Measurements from ENCODE around the gene WFDC1.

WFDC1 gene

GRCh38 chr16:84302111-84302954 is 7.7 kb downstream of the WFDC1 start:
- no peak for DNase-seq (ENCODE audit: low read depth)

- peak; percentile 74 for DNase-seq (ENCODE audit: low read depth)
Measured at GRCh38 chr16:84303023-84303422, 8.3 kb downstream of the WFDC1 start.

- DNase-seq (ENCODE audit: low read depth): no peak
Measured at GRCh38 chr16:84303516-84303915, 8.8 kb downstream of the WFDC1 start.

- no peak for DNase-seq (ENCODE audit: low read depth)
Measured at GRCh38 chr16:84306564-84306963, 11.9 kb downstream of the WFDC1 start.

GRCh38 chr16:84307209-84307954 is 12.7 kb downstream of the WFDC1 start:
- no peak for DNase-seq (ENCODE audit: low read depth)

GRCh38 chr16:84308120-84308519 is 13.4 kb downstream of the WFDC1 start:
- peak; percentile 36 for DNase-seq (ENCODE audit: low read depth)

- DNase-seq (ENCODE audit: low read depth): no peak
Measured at GRCh38 chr16:84310642-84311041, 16.0 kb downstream of the WFDC1 start.

GRCh38 chr16:84312783-84313382 is 18.2 kb downstream of the WFDC1 start:
- no peak for DNase-seq (ENCODE audit: low read depth)

GRCh38 chr16:84313921-84314320 is 19.2 kb downstream of the WFDC1 start:
- DNase-seq (ENCODE audit: low read depth): no peak

- no peak for DNase-seq (ENCODE audit: low read depth)
Measured at GRCh38 chr16:84314373-84314772, 19.7 kb downstream of the WFDC1 start.

- DNase-seq (ENCODE audit: low read depth): no peak
Measured at GRCh38 chr16:84314814-84315213, 20.1 kb downstream of the WFDC1 start.

GRCh38 chr16:84315422-84315821 is 20.7 kb downstream of the WFDC1 start:
- peak; percentile 10 for DNase-seq (ENCODE audit: low read depth)

- DNase-seq (ENCODE audit: low read depth): no peak
Measured at GRCh38 chr16:84318091-84318975, 23.7 kb downstream of the WFDC1 start.

- DNase-seq (ENCODE audit: low read depth): no peak
Measured at GRCh38 chr16:84319146-84319760, 24.6 kb downstream of the WFDC1 start.

GRCh38 chr16:84320511-84320910 is 25.8 kb downstream of the WFDC1 start:
- DNase-seq (ENCODE audit: low read depth): no peak

- no peak for DNase-seq (ENCODE audit: low read depth)
Measured at GRCh38 chr16:84321932-84322331, 27.3 kb downstream of the WFDC1 start.

GRCh38 chr16:84322749-84323148 is 28.1 kb downstream of the WFDC1 start:
- no peak for DNase-seq (ENCODE audit: low read depth)

- no peak for DNase-seq (ENCODE audit: low read depth)
Measured at GRCh38 chr16:84323606-84324005, 28.9 kb downstream of the WFDC1 start.

- no peak for DNase-seq (ENCODE audit: low read depth)
Measured at GRCh38 chr16:84324434-84325262, 30.0 kb downstream of the WFDC1 start.

GRCh38 chr16:84326545-84326944 is 31.9 kb downstream of the WFDC1 start:
- DNase-seq (ENCODE audit: low read depth): no peak

Measured in fibroblast of gingiva (primary cell).